Mucosa of stomach (tissue), 1 donor: Measurements from ENCODE around the gene ASB2.

ENCODE experiments used
- H3K27me3 ChIP-seq: one replicate; pipeline ENCODE4 v1.7.0; 2013; ENCODE audit warnings: mild to moderate bottlenecking, low read length; ENCODE audit not compliant: control insufficient read depth, insufficient read depth
- H3K36me3 ChIP-seq: one replicate; pipeline ENCODE4 v1.7.0; 2013; ENCODE audit warnings: low read length; ENCODE audit not compliant: control insufficient read depth, insufficient read depth
- H3K4me1 ChIP-seq: one replicate; pipeline ENCODE4 v1.7.0; 2013; ENCODE audit warnings: mild to moderate bottlenecking, low read length; ENCODE audit not compliant: control insufficient read depth, insufficient read depth
- H3K4me3 ChIP-seq: one replicate; pipeline ENCODE4 v1.7.0; 2013; ENCODE audit warnings: low read length
- H3K9ac ChIP-seq: one replicate; pipeline ENCODE4 v1.7.0; 2013; ENCODE audit warnings: mild to moderate bottlenecking, low read length, moderate library complexity
- H3K9me3 ChIP-seq: one replicate; pipeline ENCODE4 v1.7.0; 2013; ENCODE audit warnings: mild to moderate bottlenecking, low read length, moderate library complexity; ENCODE audit not compliant: control insufficient read depth
- donor health status: Pancreatic carcinoma.

The ASB2 gene, protein sequence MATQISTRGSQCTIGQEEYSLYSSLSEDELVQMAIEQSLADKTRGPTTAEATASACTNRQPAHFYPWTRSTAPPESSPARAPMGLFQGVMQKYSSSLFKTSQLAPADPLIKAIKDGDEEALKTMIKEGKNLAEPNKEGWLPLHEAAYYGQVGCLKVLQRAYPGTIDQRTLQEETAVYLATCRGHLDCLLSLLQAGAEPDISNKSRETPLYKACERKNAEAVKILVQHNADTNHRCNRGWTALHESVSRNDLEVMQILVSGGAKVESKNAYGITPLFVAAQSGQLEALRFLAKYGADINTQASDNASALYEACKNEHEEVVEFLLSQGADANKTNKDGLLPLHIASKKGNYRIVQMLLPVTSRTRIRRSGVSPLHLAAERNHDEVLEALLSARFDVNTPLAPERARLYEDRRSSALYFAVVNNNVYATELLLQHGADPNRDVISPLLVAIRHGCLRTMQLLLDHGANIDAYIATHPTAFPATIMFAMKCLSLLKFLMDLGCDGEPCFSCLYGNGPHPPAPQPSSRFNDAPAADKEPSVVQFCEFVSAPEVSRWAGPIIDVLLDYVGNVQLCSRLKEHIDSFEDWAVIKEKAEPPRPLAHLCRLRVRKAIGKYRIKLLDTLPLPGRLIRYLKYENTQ

DNA sequence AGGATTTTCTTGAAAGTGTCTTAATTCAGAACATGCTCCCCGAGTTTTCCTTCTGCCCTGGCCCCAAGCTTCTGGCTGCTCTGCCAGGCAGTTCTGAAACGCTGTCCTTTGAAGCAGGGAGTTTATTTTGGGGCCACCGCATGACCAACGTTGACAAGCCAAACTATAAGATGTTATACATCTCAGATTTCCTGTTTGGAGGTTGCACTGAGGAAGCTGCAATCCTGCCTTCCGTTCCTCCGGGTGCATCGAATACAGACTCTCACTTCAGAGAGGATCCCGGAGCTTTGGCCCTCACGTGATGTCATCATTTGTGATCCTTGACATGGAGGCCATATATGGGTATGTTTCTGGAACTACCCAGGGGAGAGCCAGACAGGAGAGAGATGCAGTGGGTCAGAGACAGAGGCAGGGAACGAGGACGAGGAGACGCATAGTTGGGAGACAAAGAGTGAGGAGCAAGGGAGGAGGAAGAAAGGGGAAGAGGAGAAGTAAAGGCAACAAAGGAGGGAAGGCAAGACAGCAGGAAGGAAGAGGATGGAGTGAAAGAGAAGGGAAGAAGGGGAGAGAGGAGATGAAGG lies at the start of gene ASB2:
Gene ASB2 (minus strand): TSS at position 94 of the 581 bp plus-strand sequence. CDS start 12,031 bp downstream, outside the sequence.
- peaks cover 4% of the 10 kb centered on the region for H3K4me1 ChIP-seq
- H3K4me3 ChIP-seq: no peak within 1 kb of the TSS
- H3K36me3 ChIP-seq: no peaks in the 10 kb centered on the region
- no peak within 1 kb of the TSS for H3K9ac ChIP-seq
- H3K9me3 ChIP-seq: no peaks in the 10 kb centered on the region
- no peaks in the 10 kb centered on the region for H3K27me3 ChIP-seq

DNA sequence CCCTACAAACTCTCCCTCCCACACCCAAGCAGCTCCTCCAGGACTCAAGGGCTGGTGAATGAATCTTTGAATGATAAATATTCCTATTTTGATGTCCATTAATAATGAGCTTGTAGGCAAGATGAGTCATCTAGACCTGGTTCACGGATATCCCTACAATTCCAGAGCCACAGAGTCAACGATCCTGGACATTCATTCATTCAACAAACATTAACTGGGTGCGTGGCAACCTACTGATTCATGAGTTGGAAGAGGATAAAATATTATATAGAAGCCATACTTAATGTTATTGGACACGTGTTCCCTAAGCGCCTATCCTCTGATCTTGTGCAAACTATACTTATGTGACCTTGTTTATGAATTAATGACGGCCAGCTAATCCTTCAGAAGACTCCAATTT lies 49.4 kb upstream of the ASB2 start:
- H3K36me3 ChIP-seq: no peaks in the 10 kb centered on the region
- no peaks in the 10 kb centered on the region for H3K9me3 ChIP-seq
- H3K9ac ChIP-seq: no peak overlapping the region
- H3K27me3 ChIP-seq: no peaks in the 10 kb centered on the region
- H3K4me1 ChIP-seq: peaks cover 39% of the 10 kb centered on the region
- peak overlapping the region; percentile 17 for H3K4me3 ChIP-seq

DNA sequence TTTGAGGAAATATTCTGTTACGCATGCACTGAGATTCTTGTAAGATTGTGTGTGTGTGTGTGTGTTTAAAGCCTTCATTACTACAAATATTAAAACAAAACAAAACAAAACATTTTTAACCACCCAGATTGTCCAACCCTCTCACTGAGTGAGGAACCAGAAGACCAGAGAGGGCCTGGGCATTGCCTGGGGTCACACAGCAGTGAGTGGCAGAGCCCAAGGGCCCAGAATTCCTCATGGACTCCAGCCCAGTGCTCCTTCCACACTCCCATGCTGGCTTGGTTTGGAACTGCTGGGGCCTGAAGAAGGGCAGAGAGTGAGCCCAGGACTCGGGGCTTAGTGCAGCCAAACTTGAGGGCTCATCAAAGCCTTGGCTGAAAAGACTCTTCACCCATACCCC lies 48.2 kb upstream of the ASB2 start:
- no peak overlapping the region for H3K9ac ChIP-seq
- no peaks in the 10 kb centered on the region for H3K9me3 ChIP-seq
- H3K4me3 ChIP-seq: no peak overlapping the region
- H3K27me3 ChIP-seq: no peaks in the 10 kb centered on the region
- H3K36me3 ChIP-seq: no peaks in the 10 kb centered on the region
- peaks cover 39% of the 10 kb centered on the region for H3K4me1 ChIP-seq

DNA sequence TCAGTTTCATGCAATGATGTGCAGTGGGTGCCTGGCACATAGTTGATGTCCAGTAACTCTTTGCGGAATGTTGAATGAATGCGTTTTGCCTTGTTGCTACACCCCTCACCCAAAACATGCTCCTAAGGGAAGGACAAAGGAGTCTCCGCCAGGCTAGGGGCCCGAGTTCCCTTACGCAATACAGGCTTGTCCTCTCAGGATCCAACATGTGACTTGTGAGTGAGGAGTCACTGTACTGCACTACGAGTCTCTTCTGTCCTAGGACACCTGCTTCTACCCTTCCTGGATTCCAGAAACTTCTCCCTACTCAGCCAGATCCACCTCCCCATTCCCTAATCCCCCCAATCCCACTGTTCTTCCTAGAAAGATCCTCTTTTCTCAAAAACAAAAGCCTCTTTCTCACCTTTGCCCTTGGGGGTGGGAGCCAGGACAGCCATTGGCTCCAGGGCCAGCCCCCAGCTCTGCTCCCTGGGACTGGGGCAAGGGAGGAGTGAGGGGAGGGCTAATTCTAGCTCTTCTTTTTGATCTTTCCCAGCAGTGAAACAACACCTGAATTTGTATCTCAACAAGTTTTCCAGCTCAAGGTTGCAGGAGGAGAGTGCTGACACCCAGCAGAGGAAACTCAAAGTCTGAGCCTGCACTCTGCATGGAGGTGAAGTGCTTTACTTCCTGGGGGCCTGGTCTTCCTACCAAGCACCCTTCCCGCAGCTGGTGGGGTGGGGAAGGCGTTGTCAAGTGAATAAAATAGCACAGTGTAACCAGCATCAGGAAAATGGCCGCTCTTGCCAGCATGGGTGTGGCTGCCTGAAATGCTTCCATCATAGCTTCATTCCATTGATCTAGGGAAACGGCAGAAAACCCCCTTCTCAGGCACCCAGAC lies 46.4 kb upstream of the ASB2 start:
- Histone ChIP-seq H3K4me1 (peaks cover 21% of the 10 kb centered on the region), H3K9me3 (no peaks in the 10 kb centered on the region), H3K4me3 (no peak overlapping the region), H3K9ac (no peak overlapping the region), H3K36me3 (no peaks in the 10 kb centered on the region), H3K27me3 (no peaks in the 10 kb centered on the region)

DNA sequence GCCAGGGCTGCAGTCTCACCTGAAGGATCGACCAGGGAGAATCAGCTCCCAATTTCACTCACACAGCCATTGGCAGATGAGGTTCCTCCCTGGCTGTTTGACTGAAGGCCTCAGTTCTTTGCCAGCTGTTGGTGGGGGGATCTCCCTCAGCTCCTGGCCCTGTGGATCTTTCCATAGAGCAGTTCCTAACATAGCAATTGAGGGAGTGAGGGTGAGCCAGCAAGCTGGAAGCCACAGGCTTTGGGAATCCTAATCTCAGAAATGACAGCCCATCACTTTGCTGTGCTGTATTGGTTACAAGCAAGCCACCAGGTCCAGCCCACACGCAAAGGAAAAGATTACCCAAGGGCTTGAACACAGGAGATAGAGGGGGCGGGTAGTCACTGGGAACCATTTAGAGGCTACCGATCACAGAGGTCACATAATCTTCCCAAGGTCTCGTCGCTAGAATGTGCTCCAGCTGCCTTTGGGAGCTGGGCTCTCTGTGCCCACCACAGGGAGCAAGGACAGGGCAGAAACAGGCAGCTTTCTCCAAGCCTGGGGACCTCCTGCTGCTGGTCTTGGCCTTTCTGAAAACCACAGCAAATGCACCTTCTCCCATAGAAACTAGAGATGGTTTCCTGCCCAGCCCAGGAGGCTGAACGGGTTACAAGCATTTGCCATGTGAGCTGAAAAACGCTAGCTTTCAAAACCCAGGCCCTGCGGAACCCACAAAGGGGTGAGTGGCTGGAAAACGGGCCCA lies 45.2 kb upstream of the ASB2 start:
- Histone ChIP-seq H3K27me3 (no peaks in the 10 kb centered on the region), H3K9me3 (no peaks in the 10 kb centered on the region), H3K9ac (no peak overlapping the region), H3K4me3 (no peak overlapping the region), H3K4me1 (peaks cover 10% of the 10 kb centered on the region), H3K36me3 (no peaks in the 10 kb centered on the region)

DNA sequence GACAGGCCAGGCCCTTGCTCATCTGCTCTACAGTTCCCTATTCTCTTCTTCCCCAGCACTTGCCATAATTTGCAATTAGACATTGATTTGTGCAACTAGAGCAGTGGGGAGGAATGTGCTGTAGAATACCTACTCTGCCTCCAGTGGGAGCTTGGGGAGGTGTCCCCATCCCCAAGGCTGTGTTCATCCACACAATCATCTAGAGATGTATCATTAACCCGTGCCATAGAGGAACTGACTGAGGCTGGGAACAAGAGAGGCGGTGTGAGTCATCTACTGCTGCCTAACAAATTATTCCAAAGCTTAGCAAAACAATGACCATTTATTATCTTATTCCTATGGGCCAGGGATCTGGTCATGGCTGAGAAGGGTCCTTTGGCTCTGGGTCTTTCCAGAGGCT lies 44.6 kb upstream of the ASB2 start:
- Histone ChIP-seq H3K27me3 (no peaks in the 10 kb centered on the region), H3K36me3 (no peaks in the 10 kb centered on the region), H3K4me3 (no peak overlapping the region), H3K4me1 (peaks cover 10% of the 10 kb centered on the region), H3K9ac (no peak overlapping the region), H3K9me3 (no peaks in the 10 kb centered on the region)

DNA sequence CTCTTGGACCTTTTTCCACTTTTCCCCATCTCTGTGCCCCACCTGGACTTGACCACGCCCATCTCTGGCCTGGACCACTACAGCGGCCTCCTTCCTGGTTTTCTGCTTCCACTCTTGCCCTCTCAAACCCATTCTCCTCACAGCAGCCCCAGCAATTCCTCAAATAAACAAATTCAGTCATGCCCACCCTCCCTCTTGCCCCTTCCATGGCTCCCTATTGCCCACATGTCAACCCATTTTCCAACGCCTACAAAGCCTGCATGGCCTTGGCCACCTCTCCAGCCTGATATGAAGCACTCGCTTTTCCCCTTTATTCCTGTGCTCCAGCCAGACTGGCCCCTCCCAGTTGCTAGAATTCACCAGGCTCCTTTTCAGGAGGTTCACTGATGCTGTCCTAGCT lies 43.9 kb upstream of the ASB2 start:
- Histone ChIP-seq H3K27me3 (no peaks in the 10 kb centered on the region), H3K9ac (no peak overlapping the region), H3K36me3 (no peaks in the 10 kb centered on the region), H3K4me1 (peaks cover 5% of the 10 kb centered on the region), H3K9me3 (no peaks in the 10 kb centered on the region), H3K4me3 (no peak overlapping the region)

DNA sequence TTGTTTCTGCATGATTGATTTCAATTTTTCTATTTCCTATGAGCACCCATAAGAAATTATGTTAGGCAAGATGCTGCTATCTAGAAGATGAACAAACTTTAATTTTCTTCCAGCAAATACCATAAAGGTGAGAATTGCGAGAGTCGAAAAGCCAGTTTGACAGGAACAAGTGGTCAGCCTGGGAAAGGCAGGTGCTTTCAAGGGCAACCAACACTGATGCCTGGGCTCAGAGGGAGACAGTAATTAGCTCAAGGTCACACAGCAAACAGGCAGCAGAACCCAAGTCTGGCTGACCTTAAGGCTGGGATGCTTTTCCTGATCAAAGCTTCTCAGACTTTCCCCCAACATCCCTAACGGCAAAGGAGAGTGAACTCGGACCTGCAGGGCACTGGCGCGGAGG lies 43.0 kb upstream of the ASB2 start:
- Histone ChIP-seq H3K36me3 (no peaks in the 10 kb centered on the region), H3K4me1 (peaks cover 5% of the 10 kb centered on the region), H3K4me3 (no peak overlapping the region), H3K27me3 (no peaks in the 10 kb centered on the region), H3K9ac (no peak overlapping the region), H3K9me3 (no peaks in the 10 kb centered on the region)

DNA sequence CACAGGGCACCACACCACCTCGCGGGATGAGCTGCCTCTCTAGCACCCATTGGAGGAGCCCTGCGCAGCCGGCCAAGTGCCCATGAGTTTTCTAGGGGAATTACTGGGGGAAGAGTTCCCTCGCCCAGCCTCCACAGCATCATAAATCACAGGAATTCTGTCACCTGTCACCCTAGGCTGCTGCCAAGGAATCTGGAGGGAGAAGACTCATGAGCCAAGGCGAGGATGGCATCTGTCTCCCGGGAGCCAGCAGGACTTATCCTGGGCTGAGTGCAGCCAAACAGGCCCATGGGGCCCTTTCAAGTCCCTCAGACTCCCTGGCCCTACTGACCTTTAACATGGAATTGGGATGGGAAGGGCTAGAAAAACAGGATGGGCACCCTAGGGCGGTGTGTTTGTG lies 41.9 kb upstream of the ASB2 start:
- Histone ChIP-seq H3K36me3 (no peaks in the 10 kb centered on the region), H3K9me3 (no peaks in the 10 kb centered on the region), H3K4me3 (no peak overlapping the region), H3K9ac (no peak overlapping the region), H3K4me1 (peaks cover 5% of the 10 kb centered on the region), H3K27me3 (no peaks in the 10 kb centered on the region)

DNA sequence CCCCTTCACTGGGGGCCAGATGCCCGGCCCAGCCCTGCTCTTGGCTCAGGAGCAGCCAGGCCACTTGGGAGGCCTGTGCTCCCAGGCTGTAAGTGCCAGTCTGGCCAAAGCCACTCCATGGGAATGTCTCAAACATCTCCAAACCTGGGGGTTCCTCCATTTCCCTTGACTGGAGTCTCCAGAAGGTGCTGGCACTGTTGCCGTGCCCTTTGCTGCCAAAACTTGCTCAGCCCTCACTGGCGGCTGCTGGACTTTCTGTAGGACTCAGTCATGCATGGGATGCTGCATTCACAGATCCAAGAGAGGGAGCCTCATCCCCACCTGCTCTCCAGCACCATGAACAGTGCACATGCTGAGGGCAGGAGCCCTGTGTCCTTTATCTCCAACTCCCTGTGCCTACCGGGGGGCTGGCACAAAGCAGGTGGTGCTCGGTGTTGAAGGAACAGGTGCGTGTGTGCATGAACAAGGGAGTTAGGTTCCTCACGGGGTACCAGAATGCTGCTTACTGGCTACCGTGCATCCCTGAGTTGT lies 40.1 kb upstream of the ASB2 start:
- Histone ChIP-seq H3K36me3 (no peaks in the 10 kb centered on the region), H3K9me3 (no peaks in the 10 kb centered on the region), H3K27me3 (no peaks in the 10 kb centered on the region), H3K9ac (no peak overlapping the region), H3K4me1 (no peaks in the 10 kb centered on the region), H3K4me3 (no peak overlapping the region)

DNA sequence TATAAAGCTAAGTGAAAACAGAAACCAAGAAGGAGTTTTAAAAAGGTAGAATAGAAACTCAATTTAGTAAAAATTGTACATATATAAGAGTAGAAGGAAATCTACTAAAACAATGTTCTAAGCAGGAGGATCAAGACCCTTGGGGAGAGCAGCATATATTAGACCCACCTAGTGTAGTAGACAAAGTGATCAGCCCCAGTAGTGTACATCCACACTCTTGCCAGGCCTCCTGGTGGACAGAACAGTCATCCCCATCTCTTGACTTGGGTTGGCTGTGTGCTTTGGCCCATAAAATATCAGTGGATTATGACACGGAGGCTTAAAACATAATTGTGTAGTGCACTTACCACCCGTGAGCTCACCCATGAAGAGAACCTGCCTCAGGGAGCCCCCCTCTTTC lies 38.9 kb upstream of the ASB2 start:
- peaks cover 4% of the 10 kb centered on the region for H3K27me3 ChIP-seq
- H3K4me3 ChIP-seq: no peak overlapping the region
- H3K9ac ChIP-seq: no peak overlapping the region
- H3K4me1 ChIP-seq: no peaks in the 10 kb centered on the region
- H3K9me3 ChIP-seq: no peaks in the 10 kb centered on the region
- H3K36me3 ChIP-seq: no peaks in the 10 kb centered on the region
